NCI-H2196 (cell line): Measurements from ENCODE around the gene UBA1.

Experiments
- DNase-seq: peaks from one replicate; lab custom pipeline; 2025; ENCODE audit not compliant: unreplicated experiment; lab: John Stamatoyannopoulos, UW

UBA1 gene

DNA sequence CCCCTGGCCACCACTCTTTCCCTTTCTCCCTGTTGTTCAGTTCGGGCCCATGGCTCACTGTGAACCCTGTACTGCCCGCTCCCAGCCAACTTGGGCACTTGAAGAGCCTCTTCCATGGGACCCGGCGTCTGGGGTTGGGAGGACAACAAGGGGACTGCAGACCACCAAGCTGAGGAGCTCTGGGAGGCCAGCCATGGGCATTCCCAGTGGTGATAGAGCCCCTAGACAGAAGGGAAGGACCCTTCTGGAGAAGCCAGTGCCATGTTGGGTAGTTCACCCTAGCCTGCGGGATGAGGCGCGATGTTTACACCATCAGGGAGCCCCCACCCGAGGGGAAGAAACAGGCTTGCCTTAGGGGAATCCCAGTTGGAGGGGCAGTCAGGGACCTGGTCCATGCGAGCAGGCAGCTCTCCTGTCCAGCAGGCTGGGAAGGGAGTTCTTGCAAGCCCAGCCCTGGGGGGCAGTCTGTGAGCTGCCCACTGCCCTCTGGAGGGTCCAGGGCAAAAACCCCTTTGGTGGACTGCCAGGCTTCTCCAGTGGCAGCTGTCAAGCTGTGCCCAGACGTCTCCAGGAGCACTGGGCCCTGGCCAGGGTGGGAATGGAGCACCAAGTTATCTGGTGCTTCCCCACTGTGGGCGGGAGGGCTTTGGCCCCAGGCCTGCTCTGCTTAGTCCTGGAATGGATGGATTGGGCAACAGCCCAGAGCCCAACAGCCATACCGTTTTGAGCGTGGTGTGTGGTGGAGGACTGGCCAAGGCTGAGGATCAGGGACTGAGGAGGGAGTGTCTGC, 23.7 kb upstream of the UBA1 start:
- no peak for DNase-seq

- no peak for DNase-seq
Observed at GRCh38 chrX:47170861-47171692, 22.6 kb upstream of the UBA1 start.

GRCh38 chrX:47171996-47172395, 21.6 kb upstream of the UBA1 start:
- no peak for DNase-seq

- DNase-seq, result no peak
Observed at GRCh38 chrX:47172549-47172948, 21.1 kb upstream of the UBA1 start.

GRCh38 chrX:47172971-47173792, 20.4 kb upstream of the UBA1 start:
- no peak for DNase-seq

- no peak for DNase-seq
Observed at GRCh38 chrX:47174376-47174775, 19.3 kb upstream of the UBA1 start.

GRCh38 chrX:47174846-47175587, 18.6 kb upstream of the UBA1 start:
- DNase-seq, result no peak

GRCh38 chrX:47175588-47175980, 18.0 kb upstream of the UBA1 start:
- DNase-seq, result no peak

GRCh38 chrX:47176101-47176740, 17.4 kb upstream of the UBA1 start:
- DNase-seq, result no peak

DNA sequence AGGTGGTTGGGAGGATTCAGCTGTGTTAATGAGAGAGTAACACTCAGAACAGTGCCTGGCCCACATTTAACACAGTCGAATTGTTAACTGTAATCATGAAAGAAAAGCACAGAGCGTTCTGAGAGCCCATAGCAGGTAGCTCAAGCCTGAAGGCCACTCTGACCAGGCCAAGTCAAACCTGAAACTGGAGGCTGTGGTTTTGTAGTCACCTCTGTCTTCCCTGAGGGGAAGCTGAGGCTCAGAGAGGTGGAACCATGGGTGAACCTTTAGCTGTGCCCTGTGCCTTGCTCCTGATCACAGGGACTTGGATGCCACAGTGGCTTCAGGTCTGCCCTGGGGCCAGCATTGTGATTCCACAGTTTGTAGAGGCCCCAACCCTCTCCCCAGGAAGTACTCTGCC, 16.6 kb upstream of the UBA1 start:
- no peak for DNase-seq

DNA sequence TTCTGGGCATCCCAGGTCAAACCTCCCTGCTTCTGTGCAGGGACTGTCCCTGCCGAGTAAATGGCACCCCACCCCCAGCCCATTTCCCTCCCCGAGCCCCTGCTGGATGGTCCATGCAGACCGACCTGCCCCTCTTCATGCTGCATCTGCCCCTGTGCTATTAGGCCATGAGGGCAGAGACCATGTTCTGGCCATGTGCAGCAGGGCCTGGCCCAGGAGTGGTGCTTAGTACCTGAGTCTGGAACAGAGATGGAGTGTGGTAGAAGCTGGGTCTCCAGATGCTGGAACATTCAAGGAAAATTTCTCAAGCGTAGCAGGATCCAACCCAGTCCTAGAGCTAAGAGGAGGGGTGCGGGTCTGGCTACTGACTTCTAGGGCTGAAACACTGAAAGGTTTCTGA, 15.3 kb upstream of the UBA1 start:
- DNase-seq, result no peak

DNA sequence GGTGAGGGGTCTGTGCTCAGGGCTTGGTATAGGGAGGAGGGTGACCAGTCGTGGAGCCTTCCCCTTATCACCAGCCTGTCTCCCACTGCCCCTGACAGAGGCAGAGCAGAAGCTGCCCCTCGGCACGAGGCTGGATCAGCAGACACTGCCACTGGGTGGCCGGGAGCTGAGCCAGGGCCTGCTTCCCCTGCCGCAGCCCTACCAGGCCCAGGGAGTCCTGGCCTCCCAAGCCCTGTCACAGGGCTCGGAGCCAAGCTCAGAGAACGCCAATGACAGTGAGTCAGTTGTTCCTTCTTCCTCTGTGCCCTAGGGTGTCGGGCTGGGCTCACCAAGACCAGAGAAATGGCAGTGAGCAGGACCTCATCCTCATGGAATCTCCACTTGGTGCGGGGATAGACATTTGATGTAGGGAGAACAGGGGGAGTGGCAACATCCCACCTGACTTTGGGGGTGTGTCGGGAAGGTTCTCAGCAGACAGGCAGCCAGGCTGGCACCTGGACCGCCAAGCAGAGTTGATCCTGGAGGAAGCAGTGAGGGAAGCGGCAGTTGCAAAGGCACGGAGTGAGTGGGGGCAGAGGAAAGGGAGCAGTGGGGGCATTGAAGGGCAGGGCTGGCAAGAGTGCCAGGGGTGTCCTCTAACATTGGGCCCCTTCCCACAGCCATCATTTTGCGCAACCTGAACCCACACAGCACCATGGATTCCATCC, 14.3 kb upstream of the UBA1 start:
- DNase-seq, result no peak

GRCh38 chrX:47179928-47180255, 13.7 kb upstream of the UBA1 start:
- DNase-seq, result no peak

- no peak for DNase-seq
Observed at GRCh38 chrX:47180346-47180745, 13.3 kb upstream of the UBA1 start.

DNA sequence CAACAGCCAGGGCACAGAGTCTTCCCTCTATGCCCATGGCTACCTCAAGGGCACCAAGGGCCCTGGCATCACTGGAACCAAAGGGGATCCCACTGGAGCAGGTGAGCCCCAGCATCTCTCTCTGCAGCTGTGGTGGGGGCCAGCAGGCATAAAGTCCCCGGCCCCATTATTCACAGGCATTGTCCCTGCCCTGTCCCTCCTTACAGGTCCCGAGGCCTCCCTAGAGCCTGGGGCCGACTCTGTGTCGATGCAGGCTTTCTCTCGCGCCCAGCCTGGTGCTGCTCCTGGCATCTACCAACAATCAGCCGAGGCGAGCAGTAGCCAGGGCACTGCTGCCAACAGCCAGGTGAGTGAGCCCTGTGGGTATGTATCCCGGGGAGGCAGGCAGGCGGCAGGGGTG, 12.3 kb upstream of the UBA1 start:
- DNase-seq, result no peak

DNA sequence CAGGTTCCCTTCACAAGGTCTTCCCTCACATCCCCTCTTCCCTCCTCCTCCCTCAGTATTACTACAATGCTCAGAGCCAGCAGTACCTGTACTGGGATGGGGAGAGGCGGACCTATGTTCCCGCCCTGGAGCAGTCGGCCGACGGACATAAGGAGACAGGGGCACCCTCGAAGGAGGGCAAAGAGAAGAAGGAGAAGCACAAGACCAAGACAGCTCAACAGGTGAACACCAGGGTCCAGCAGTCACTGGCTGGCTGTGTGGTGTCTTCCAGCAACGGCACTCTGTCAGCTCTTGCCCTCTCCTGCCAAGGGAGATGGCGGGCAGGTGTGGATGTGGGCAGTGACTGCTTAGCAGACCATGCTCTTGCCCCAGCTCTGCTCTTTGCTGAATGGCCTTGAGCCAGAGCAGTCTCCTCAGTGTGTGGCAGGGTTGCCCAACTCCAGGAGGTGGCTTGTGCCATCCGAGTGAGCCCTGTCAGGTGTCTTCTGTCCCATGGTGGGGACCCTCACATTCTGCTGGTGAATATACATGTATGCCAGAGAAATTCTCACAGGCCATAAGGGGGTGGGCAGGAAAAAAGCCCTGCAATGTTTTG, 11.4 kb upstream of the UBA1 start:
- no peak for DNase-seq

- no peak for DNase-seq
Observed at GRCh38 chrX:47184486-47184885, 9.1 kb upstream of the UBA1 start.

GRCh38 chrX:47185241-47185640, 8.4 kb upstream of the UBA1 start:
- DNase-seq, result no peak

- DNase-seq, result no peak
Observed at GRCh38 chrX:47186096-47186740, 7.4 kb upstream of the UBA1 start.
